GM06990 (cell line): Measurements from ENCODE around the gene TGFBR3.
A peak's percentile ranks its signal among the peaks of the same experiment; 100 is the strongest.

Experiments used
- DNase-seq: peaks from one replicate; pipeline ENCODE4 v3.0.0-alpha.2; 2011; ENCODE audit not compliant: insufficient read length; ENCODE audit errors: extremely low read depth
- H3K27me3 ChIP-seq: replicated peaks from 2 replicates; pipeline ENCODE4 v1.6.0; 2011; ENCODE audit warnings: low read length; ENCODE audit not compliant: control insufficient read depth, insufficient read depth
- H3K36me3 ChIP-seq: 2 replicates; pipeline ENCODE4 v1.5.1; 2011; ENCODE audit warnings: low read length; ENCODE audit not compliant: control insufficient read depth, insufficient read depth
- H3K4me3 ChIP-seq: replicated peaks from 2 replicates; pipeline ENCODE4 v1.5.1; 2011; ENCODE audit warnings: low read depth, mild to moderate bottlenecking, control low read depth, low read length
- CTCF ChIP-seq: IDR thresholded peaks from 2 replicates; pipeline ENCODE4 v1.5.1; 2011; ENCODE audit warnings: low read length, control low read depth, mild to moderate bottlenecking, inconsistent platforms; ENCODE audit not compliant: insufficient read depth, poor library complexity, severe bottlenecking

TGFBR3 gene

GRCh38 chr1:91697416-91697815 is 188.5 kb downstream of the TGFBR3 start:
- TF ChIP-seq CTCF = no peak
- DNase-seq = peak; percentile 36
- no peaks in the 10 kb centered on the region for H3K27me3 ChIP-seq
- H3K36me3 ChIP-seq = no peaks in the 10 kb centered on the region; the same call in 1 of the 2 replicates
- no peak overlapping the region; the same call in 1 of the 2 replicates for H3K4me3 ChIP-seq

GRCh38 chr1:91696321-91696720 is 189.6 kb downstream of the TGFBR3 start:
- TF ChIP-seq CTCF = no peak
- no peak overlapping the region for H3K4me3 ChIP-seq
- DNase-seq = no peak
- no peaks in the 10 kb centered on the region for H3K27me3 ChIP-seq
- no peaks in the 10 kb centered on the region; the same call in 1 of the 2 replicates for H3K36me3 ChIP-seq

GRCh38 chr1:91693557-91693956 is 192.4 kb downstream of the TGFBR3 start:
- Histone ChIP-seq H3K4me3 (no peak overlapping the region), H3K27me3 (no peaks in the 10 kb centered on the region), H3K36me3 (no peaks in the 10 kb centered on the region; the same call in 1 of the 2 replicates)
- TF ChIP-seq CTCF = no peak
- DNase-seq = no peak

GRCh38 chr1:91691525-91691924 is 194.4 kb downstream of the TGFBR3 start:
- no peak overlapping the region for H3K4me3 ChIP-seq

GRCh38 chr1:91689641-91690481 is 196.1 kb downstream of the TGFBR3 start:
- no peaks in the 10 kb centered on the region for H3K27me3 ChIP-seq
- H3K4me3 ChIP-seq = no peak overlapping the region
- TF ChIP-seq CTCF = no peak
- DNase-seq = no peak
- no peaks in the 10 kb centered on the region; the same call in 1 of the 2 replicates for H3K36me3 ChIP-seq

More at GRCh38 chr1:91691525-91691924, 194.4 kb downstream of the TGFBR3 start:
- no peak for TF ChIP-seq CTCF
- Histone ChIP-seq H3K36me3 (no peaks in the 10 kb centered on the region; the same call in 1 of the 2 replicates), H3K27me3 (no peaks in the 10 kb centered on the region)
- DNase-seq = no peak
